Tibial artery (tissue), 4 donors: ENCODE results near the gene NUDC.

Source experiments
- DNase-seq, 2 donors: peaks; one replicate each; pipeline ENCODE4 v3.0.0-alpha.2; 2019
- H3K27ac ChIP-seq, 2 donors: fragments of 200-600 bp; sonication (generic) in 1 of 2; 1 replicate in 1 of 2; 2 replicates in 1 of 2; pipeline ENCODE4 v1.5.1; 2018 to 2019; ENCODE audit warnings: mild to moderate bottlenecking in 1 of 2
- H3K27me3 ChIP-seq, 2 donors: fragments of 200-600 bp; sonication (generic) in 1 of 2; one replicate each; pipeline versions ENCODE4 v1.5.1 to v1.6.0; 2016 to 2019
- H3K36me3 ChIP-seq, 3 donors: fragments of 200-600 bp; sonication (generic) in 2 of 3; one replicate each; pipeline ENCODE4 v1.5.1; 2016 to 2019; ENCODE audit warnings: mild to moderate bottlenecking in 2 of 3
- H3K4me1 ChIP-seq, 4 donors: fragments of 200-600 bp; sonication (generic) in 2 of 4; 1 replicate in 3 of 4; 2 replicates in 1 of 4; pipeline ENCODE4 v1.5.1; 2016 to 2019
- H3K4me3 ChIP-seq, 2 donors: fragments of 200-600 bp; sonication (generic) in 1 of 2; 1 replicate in 1 of 2; 2 replicates in 1 of 2; pipeline ENCODE4 v1.5.1; 2018 to 2019; ENCODE audit warnings: mild to moderate bottlenecking in 2 of 2
- H3K9me3 ChIP-seq, 3 donors: fragments of 200-600 bp; sonication (generic) in 1 of 3; one replicate each; pipeline ENCODE4 v1.5.1; 2016 to 2019
- intact Hi-C: fragments of 100-400 bp; cut with DNase I; formaldehyde crosslinking; loops from one replicate; pipeline ENCODE4 v1.15.0; 2023; ENCODE audit warnings: low total_unique reads
- TF ChIP-seq, protein P1 (sequence below), 2 experiments: fragments of 200-600 bp in 1 of 2; fragments of 450-650 bp in 1 of 2; IDR thresholded peaks; one replicate each; pipeline ENCODE4 v1.5.1; 2017 to 2019; ENCODE audit warnings: antibody characterized with exemption in 2 of 2, mild to moderate bottlenecking in 1 of 2, moderate library complexity in 1 of 2

The NUDC gene

DNA sequence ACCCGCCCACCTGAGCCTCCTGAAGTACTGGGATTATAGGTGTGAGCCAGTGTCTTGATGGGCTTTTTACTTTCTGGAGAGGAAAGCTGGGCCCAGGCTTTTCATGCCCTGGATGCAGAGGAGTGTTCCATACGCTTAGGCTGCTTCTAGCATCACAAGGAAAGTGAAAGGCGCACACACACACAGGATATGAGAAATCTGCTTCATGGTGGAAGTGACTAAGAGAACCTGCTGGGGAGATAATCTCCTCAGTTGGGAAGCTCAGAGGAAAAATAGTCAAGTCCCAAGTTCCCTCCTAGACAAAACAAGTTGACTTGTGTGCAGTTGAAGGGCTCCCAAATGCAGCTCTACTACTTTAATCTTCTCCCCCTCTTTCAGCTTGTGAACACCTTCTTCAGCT, 2.2 kb downstream of the NUDC start:
- intact Hi-C loops, result no loop called here
- H3K36me3 ChIP-seq, result peaks cover 33 to 46% (median 35%) of the 10 kb centered on the region in 3 donors
- TF ChIP-seq, protein P1, sequence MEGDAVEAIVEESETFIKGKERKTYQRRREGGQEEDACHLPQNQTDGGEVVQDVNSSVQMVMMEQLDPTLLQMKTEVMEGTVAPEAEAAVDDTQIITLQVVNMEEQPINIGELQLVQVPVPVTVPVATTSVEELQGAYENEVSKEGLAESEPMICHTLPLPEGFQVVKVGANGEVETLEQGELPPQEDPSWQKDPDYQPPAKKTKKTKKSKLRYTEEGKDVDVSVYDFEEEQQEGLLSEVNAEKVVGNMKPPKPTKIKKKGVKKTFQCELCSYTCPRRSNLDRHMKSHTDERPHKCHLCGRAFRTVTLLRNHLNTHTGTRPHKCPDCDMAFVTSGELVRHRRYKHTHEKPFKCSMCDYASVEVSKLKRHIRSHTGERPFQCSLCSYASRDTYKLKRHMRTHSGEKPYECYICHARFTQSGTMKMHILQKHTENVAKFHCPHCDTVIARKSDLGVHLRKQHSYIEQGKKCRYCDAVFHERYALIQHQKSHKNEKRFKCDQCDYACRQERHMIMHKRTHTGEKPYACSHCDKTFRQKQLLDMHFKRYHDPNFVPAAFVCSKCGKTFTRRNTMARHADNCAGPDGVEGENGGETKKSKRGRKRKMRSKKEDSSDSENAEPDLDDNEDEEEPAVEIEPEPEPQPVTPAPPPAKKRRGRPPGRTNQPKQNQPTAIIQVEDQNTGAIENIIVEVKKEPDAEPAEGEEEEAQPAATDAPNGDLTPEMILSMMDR (IDR thresholded peaks at IDR 0.05), result no peak
- H3K27me3 ChIP-seq, result no peaks in the 10 kb centered on the region
- DNase-seq, result no peak
- H3K9me3 ChIP-seq, result no peaks in the 10 kb centered on the region
- H3K4me1 ChIP-seq, result peaks cover 0 to 18% (median 16%) of the 10 kb centered on the region in 4 donors
- H3K27ac ChIP-seq, result no peak overlapping the region
- no peak overlapping the region for H3K4me3 ChIP-seq

DNA sequence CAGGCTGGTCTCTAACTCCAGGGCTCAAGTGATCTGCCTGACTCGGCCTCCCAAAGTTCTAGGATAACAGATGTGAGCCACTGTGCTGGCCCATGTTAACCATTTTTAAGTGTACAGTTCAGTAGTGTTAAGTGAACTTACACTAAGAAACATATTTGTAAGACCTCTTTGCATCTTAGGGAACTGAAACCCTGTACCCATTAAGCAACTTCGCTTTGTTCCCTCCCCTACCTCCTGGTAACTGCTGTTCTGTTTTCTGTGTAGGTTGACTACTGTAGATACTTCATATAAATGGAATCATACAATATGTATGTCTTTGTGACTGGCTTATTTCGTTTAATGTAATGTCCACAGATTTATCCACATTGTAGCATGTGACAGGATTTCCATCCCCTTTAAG, 11.0 kb downstream of the NUDC start:
- Histone ChIP-seq H3K27me3 (no peaks in the 10 kb centered on the region), H3K36me3 (peaks cover 28 to 82% (median 37%) of the 10 kb centered on the region in 3 donors), H3K27ac (no peak overlapping the region), H3K9me3 (no peaks in the 10 kb centered on the region), H3K4me1 (no peaks in the 10 kb centered on the region), H3K4me3 (no peak overlapping the region)
- intact Hi-C loops, result no loop called here
- TF ChIP-seq, protein P1 (IDR thresholded peaks at IDR 0.05), result no peak
- DNase-seq, result no peak

DNA sequence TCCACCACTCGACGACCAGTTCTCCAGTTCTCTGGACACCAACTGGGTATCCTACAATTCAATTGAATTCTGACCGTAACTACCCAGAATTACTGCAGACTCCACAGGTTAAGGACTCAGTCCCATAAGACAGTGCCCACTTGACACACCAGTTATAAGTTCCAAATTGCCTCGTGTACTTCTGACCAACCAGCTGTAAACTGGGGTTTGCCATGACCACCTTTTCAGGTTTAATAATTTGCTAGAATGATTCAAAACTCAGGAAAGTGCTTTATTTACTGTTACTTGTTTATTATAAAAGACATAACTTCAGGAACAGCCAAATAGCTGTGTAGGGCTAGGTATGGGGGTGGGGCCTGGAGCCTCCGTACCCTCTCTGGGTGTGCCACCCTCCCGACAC, 15.3 kb downstream of the NUDC start:
- Histone ChIP-seq H3K27ac (no peak overlapping the region), H3K27me3 (no peaks in the 10 kb centered on the region), H3K36me3 (peaks cover 21 to 62% (median 22%) of the 10 kb centered on the region in 3 donors), H3K9me3 (no peaks in the 10 kb centered on the region), H3K4me1 (no peaks in the 10 kb centered on the region), H3K4me3 (no peak overlapping the region)
- TF ChIP-seq, protein P1 (IDR thresholded peaks at IDR 0.05), result no peak
- intact Hi-C loops, result no loop called here
- no peak for DNase-seq

DNA sequence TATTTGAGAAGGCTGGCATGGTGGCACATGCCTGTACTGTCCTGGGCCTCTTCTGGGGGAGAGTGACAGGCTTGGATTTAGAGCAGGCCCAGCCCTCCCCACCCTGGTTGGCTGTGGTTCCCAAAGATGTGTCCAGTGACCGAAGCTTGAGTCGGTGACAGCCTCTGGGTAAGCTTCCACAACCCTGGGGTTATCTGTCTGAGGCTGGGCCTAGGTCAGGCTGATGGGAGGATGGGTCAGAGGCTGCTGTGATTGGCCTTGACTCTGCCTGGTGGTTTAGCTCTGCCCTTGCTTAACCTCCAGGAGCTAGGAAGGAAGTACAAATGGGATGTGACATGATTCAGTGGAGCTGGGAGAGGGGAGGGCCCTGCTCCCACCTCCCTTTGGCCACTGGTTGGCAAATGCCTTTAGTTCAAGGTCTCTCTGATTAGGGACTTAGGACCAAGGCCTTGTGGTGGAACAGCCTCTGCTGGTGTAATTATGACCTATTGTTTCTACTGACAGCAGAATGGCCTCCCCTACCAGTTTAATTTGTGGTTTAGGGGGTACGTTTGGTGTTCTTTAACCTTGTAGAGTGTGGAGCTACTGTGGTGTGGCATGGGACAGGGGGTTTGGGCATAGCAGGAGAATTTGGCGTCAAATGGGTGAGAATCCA, 16.6 kb downstream of the NUDC start:
- Histone ChIP-seq H3K4me1 (no peaks in the 10 kb centered on the region), H3K4me3 (no peak overlapping the region), H3K27me3 (no peaks in the 10 kb centered on the region), H3K27ac (no peak overlapping the region), H3K36me3 (peaks cover 34 to 64% (median 35%) of the 10 kb centered on the region in 3 donors), H3K9me3 (no peaks in the 10 kb centered on the region)
- intact Hi-C loops, result no loop called here
- TF ChIP-seq, protein P1 (IDR thresholded peaks at IDR 0.05), result no peak
- no peak for DNase-seq

DNA sequence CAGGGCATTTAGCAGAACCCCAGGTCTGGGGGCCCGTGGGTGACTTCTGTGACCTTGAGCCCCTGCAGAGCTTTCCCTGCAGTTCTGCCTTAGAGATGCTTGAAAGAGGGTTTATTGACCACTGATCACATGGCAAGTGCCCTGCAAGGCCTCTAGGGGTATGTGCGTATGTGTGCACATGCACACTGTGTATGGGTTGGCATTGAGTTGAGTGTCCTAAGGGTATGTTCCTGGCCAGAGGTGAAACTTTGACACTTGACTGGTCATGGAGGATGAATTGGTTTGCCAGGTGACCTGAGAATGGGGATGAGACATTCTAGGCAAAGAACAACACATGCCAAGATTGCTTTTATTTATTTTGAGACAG, 17.1 kb downstream of the NUDC start:
- H3K27ac ChIP-seq, result no peak overlapping the region
- peaks cover 39 to 64% (median 39%) of the 10 kb centered on the region in 3 donors for H3K36me3 ChIP-seq
- DNase-seq, result no peak
- no peaks in the 10 kb centered on the region for H3K27me3 ChIP-seq
- TF ChIP-seq, protein P1 (IDR thresholded peaks at IDR 0.05), result no peak
- no peak overlapping the region for H3K4me3 ChIP-seq
- intact Hi-C loops, result no loop called here
- no peaks in the 10 kb centered on the region for H3K4me1 ChIP-seq
- H3K9me3 ChIP-seq, result no peaks in the 10 kb centered on the region

DNA sequence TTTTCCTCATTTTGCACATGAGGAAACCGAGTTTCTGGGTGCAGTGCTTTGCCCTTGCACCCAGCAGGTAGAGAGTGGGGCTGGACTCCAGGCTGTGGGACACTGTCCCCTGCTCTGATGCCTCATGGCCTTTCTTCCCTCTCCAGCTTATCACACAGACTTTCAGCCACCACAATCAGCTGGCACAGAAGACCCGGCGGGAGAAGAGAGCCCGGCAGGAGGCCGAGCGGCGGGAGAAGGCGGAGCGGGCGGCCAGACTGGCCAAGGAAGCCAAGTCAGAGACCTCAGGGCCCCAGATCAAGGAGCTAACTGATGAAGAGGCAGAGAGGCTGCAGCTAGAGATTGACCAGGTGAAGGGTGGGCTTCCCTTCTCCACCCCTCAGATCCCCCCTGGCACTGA, 19.8 kb downstream of the NUDC start:
- intact Hi-C loops, result no loop called here
- Histone ChIP-seq H3K27me3 (no peaks in the 10 kb centered on the region), H3K4me3 (no peak overlapping the region), H3K27ac (no peak overlapping the region), H3K4me1 (no peaks in the 10 kb centered on the region), H3K9me3 (no peaks in the 10 kb centered on the region), H3K36me3 (peaks cover 52 to 69% (median 57%) of the 10 kb centered on the region in 3 donors)
- DNase-seq, result no peak
- TF ChIP-seq, protein P1 (IDR thresholded peaks at IDR 0.05), result no peak
